Effector memory CD8-positive, alpha-beta T cell (primary cell): ENCODE measurements around the gene ENSA.
"Not testable (repeated sequence)": the region's sequence is repeated elsewhere in the genome, so short reads cannot be mapped to it uniquely, and the experiment has no call there.

Experiments used
- ATAC-seq: fragments of 150-1000 bp; cut with Tn5 transposase; replicated peaks from 2 replicates; pipeline ENCODE4 v1.10.0; 2021; ENCODE audit warnings: mild to moderate bottlenecking, moderate library complexity
- DNase-seq, 3 experiments: peaks; one replicate each; pipeline ENCODE4 v3.0.0; 2021
- H3K27ac Mint-ChIP-seq, 2 donors: one replicate each; pipeline ENCODE4 v1.8.0; 2022; ENCODE audit warnings: mild to moderate bottlenecking in 2 of 2, mixed read lengths in 2 of 2, moderate library complexity in 2 of 2
- H3K27me3 Mint-ChIP-seq, 2 donors: one replicate each; pipeline ENCODE4 v1.8.0; 2022; ENCODE audit warnings: mixed read lengths in 2 of 2
- H3K36me3 Mint-ChIP-seq: one replicate; pipeline ENCODE4 v1.8.0; 2022; ENCODE audit warnings: mild to moderate bottlenecking, moderate library complexity, mixed read lengths; ENCODE audit not compliant: insufficient read depth
- H3K4me1 Mint-ChIP-seq, 2 donors: one replicate each; pipeline ENCODE4 v1.8.0; 2022; ENCODE audit warnings: low read depth in 2 of 2, mixed read lengths in 2 of 2
- H3K4me3 Mint-ChIP-seq, 2 donors: one replicate each; pipeline ENCODE4 v1.8.0; 2022; ENCODE audit warnings: mild to moderate bottlenecking in 2 of 2, mixed read lengths in 2 of 2, moderate library complexity in 2 of 2
- H3K9me3 Mint-ChIP-seq, 2 donors: one replicate each; pipeline ENCODE4 v1.8.0; 2022; ENCODE audit warnings: mixed read lengths in 2 of 2

The ENSA gene

DNA sequence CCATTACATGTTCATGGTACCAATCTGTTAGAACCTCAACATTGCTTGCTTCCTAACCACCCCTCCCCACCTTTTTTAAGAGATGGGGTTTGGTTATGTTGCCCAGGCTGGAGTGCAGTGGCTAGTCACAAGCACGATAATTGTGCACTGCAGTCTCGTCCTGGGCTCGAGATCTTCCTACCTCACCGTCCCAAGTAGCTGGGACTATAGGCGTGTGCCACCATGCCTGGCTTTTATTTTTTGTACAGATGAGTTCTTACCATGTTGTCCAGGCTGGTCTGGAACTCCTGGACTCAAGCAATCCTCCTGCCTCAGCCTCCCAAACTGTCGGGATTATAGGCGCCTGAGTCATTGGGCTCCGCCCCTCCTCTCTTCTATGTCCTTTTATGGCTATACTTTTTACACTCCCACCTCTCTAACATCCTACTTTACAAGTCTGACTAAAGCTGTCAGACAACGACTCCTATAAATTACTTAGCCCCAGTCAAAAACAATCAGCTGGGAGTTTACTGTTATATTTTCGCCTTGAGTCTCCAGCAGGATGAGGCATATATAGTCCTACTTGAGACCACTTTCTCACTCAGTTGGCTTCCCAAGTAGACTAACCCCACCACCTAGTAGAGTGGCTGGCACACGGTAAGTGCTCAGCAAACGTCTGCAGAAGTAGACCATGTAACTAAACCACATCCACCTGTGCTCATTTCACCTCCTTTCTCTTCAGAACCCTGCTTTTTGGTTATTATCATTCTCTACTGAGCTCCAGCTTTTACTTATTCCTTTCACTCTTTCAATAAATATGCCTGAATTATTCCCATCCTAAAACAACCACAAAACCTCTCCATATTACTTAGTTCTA is 13.8 kb downstream of the ENSA start:
- H3K9me3 Mint-ChIP-seq = no peaks in the 10 kb centered on the region
- H3K27me3 Mint-ChIP-seq = no peaks in the 10 kb centered on the region
- DNase-seq (peak in 1 of 3 experiments; percentile 31), ATAC-seq (peak; percentile 26)
- H3K4me1 Mint-ChIP-seq = peaks cover 51 to 59% of the 10 kb centered on the region in 2 donors
- H3K36me3 Mint-ChIP-seq = peaks cover 72% of the 10 kb centered on the region
- H3K27ac Mint-ChIP-seq = peak overlapping the region; percentile 89 to 99
- peak overlapping the region; percentile 59 to 67 for H3K4me3 Mint-ChIP-seq

DNA sequence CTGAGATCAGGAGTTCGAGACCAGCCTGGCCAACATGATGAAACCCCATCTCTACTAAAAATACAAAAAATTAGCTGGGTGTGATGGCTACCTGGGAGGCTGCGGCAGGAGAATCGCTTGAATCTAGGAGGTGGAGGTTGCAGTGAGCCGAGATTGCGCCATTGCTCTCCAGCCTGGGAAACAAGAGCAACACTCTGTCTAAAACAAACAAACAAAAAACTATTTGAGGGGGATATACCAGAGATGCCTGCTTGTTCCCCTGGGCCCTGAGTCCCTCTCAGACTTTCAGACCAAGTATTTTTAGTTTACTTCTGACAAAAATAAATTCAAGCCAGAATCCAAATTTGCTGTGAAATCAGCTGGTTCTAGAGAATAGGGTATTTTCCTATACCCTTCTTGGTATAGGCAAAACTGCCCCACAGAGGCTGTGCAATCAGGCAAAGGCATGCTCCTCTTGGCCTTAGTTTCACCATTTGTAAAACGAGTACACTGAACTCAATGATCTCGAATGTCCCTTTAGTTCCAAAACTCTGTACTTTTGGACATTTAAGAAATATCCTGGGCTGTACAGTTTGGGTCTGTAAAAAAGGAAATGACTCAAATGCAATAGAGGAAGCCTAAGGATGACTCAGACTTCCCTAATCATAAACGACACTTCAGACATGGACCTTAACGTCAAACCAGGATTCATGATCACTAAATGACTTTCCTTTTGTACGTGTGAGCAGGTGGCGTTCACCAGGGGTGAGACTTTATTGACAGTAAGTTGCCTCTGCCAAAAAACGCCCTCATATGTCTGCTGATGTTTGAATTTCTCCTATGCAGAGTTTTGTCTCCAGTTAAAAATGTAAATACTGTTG is 16.1 kb downstream of the ENSA start:
- Mint-ChIP-seq H3K27me3 (no peaks in the 10 kb centered on the region), H3K36me3 (peaks cover 63% of the 10 kb centered on the region), H3K9me3 (no peaks in the 10 kb centered on the region), H3K4me1 (peaks cover 45 to 49% of the 10 kb centered on the region in 2 donors), H3K4me3 (peak overlapping the region; percentile 61 to 69), H3K27ac (peak overlapping the region; percentile 93 to 99)
- DNase-seq = peak in 2 of 3 experiments; percentile 29 to 41
- peak; percentile 23 for ATAC-seq

DNA sequence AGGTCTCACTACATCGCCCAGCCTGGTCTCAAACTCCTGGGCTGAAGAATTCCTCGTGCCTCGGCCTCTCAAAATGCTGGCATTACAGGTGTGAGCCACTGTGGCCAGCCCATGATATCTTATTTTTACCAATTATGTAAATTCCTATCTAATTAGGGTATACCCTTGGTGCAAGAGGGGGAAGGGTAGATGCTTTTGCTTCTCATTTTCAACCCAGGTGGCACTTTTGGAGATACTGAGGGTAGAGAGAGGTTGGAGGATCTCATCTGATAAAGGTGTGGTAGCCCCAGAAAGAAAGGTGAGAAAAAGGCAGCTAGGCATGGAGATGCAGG is 17.4 kb downstream of the ENSA start:
- Mint-ChIP-seq H3K27ac (peak overlapping the region; percentile 93 to 99), H3K36me3 (peaks cover 59% of the 10 kb centered on the region), H3K4me3 (peak overlapping the region; percentile 61 to 69), H3K4me1 (peaks cover 43 to 47% of the 10 kb centered on the region in 2 donors), H3K9me3 (no peaks in the 10 kb centered on the region), H3K27me3 (no peaks in the 10 kb centered on the region)
- no peak for ATAC-seq
- DNase-seq = no peak

DNA sequence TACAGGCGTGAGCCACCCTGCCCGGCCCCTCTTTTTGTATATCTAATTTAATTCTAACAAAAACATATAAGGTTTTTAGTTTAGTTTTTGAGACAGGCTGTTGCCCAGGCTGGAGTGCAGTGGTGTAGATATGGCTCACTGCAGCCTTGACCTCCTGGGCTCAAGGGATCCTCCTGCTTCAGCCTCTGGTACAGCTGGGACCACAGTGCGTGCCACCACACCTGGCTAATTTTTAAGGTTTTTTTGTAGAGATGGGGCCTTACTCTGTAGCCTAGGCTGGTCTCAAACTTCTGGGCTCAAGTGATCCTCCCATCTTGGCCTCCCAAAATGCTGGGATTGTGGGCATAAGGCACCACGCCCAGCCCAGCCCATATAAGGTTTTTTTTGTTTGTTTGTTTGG is 18.8 kb downstream of the ENSA start:
- Mint-ChIP-seq H3K4me3 (no peak overlapping the region), H3K36me3 (peaks cover 48% of the 10 kb centered on the region)

DNA sequence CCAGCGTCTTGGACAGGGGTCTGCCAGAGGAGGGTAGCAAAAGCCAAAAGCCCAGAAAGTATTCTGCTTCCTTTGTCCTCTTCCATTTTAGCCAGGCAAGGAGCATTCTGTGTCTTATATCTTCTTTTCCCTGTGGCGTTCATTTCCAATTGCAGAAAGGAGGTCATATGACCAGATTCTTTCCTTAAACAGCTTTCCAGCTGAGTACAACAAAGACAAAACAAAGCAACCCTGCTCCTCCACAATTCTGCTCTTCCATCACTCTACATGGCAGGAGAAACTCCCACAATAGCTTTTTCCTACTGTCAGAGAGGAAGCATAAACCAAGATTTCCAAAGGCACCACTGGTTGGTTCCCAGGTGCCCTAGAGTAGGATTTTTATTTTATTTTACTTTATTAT is 19.7 kb downstream of the ENSA start:
- Mint-ChIP-seq H3K9me3 (no peaks in the 10 kb centered on the region), H3K27me3 (no peaks in the 10 kb centered on the region), H3K4me3 (no peak overlapping the region), H3K27ac (peak overlapping the region; percentile 93 to 99), H3K36me3 (peaks cover 40% of the 10 kb centered on the region), H3K4me1 (peaks cover 23 to 26% of the 10 kb centered on the region in 2 donors)
- DNase-seq (no peak), ATAC-seq (no peak)

More for the DNA sequence above, 18.8 kb downstream of the ENSA start:
- H3K4me1 Mint-ChIP-seq = peaks cover 29 to 33% of the 10 kb centered on the region in 2 donors
- ATAC-seq = no peak
- H3K27ac Mint-ChIP-seq = peak overlapping the region; percentile 93 to 99
- no peak for DNase-seq
- H3K27me3 Mint-ChIP-seq = no peaks in the 10 kb centered on the region
- no peaks in the 10 kb centered on the region for H3K9me3 Mint-ChIP-seq

DNA sequence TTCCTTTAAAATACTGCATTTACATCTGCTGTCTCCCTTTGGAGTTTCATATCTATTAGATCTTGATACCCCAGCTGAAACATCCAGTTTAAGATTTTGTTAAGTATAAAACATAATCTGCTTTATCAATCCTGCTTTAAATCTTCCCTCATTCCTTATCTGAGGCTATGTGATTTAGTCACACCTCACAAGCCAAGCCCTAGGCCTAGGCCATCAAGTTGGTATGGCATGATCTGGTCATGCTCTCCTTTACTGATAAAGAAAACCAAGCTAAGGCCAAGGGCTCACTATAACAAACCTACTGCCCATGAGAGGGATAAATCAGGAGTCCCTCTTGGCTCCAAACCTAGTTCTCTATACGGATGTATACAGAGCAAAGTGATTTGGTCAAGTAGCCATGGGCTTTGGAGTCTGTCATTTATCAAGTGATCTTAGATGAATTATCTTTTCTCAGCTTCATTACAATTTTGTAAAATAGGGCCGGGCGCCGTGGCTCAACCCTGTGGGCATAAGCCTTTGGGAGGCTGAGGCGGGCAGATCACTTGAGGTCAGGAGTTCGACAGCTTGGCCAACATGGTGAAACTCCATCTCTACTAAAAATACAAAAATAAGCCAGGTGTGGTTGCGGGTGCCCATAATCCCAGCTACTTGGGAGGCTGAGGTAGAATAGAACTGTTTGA is 22.8 kb downstream of the ENSA start:
- Mint-ChIP-seq H3K36me3 (peaks cover 13% of the 10 kb centered on the region), H3K4me3 (no peak overlapping the region), H3K27ac (no peak overlapping the region), H3K4me1 (peaks cover 7% of the 10 kb centered on the region in 2 donors), H3K9me3 (no peaks in the 10 kb centered on the region), H3K27me3 (no peaks in the 10 kb centered on the region)
- ATAC-seq (no peak), DNase-seq (no peak)

DNA sequence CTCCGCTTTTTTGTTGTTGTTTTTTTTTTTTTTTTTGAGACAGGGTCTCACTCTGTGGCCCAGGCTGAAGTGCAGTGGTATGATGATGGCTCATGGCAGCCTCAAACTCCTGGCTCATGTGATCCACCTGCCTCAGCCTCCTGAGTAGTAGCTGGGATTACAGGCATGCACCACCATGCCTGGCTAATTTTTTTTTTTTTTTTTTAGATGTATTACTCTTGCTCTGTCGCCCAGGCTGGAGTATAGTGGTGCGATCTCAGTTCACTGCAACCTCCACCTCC is 24.0 kb downstream of the ENSA start:
- not testable (repeated sequence) for H3K27ac Mint-ChIP-seq, H3K27me3 Mint-ChIP-seq, H3K9me3 Mint-ChIP-seq, H3K4me3 Mint-ChIP-seq, H3K4me1 Mint-ChIP-seq, ATAC-seq, DNase-seq
- peaks cover 17% of the 10 kb centered on the region for H3K36me3 Mint-ChIP-seq

DNA sequence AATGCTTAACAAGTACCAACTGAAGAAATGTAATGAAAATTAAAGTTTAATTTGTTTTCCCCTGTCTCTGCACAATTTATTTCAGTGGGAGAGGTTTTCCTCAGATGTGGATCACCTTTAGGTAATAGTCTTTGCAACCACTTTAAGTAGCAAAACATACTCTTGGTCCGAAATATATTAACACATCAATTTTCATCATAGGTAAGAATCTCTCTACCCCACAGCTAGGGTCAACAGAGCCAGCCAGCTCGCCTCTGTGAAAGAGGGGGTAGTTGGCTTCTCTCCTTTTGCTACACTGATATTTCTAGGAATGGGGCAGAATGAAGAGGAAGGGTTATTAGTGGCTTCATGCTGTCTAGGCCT is 25.2 kb downstream of the ENSA start:
- Mint-ChIP-seq H3K4me3 (no peak overlapping the region), H3K27ac (peak overlapping the region in 1 of 2 donors; percentile 35), H3K4me1 (peaks cover 3 to 5% of the 10 kb centered on the region in 2 donors), H3K9me3 (no peaks in the 10 kb centered on the region), H3K36me3 (peaks cover 20% of the 10 kb centered on the region), H3K27me3 (no peaks in the 10 kb centered on the region)
- ATAC-seq (no peak), DNase-seq (no peak)

DNA sequence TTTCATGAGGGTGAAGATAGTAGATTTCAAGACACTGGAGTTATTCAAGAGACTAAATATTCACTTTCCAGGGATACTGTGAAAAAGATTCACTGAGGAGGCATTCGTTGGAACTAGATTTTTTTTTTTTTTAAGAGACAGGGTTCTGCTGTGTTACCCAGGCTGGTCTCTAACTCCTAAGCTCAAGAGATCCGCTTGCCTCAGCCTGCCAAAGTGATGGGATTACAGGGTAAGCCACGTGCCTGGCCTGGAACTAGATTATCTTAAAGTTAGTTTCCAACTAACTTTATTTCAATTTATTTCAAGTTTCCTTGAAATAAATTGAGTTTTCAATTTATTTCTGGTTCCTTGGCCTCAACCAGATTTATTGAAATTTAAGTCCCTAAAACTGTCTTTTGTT is 25.7 kb downstream of the ENSA start:
- peaks cover 3 to 5% of the 10 kb centered on the region in 2 donors for H3K4me1 Mint-ChIP-seq
- H3K36me3 Mint-ChIP-seq = peaks cover 20% of the 10 kb centered on the region
- no peaks in the 10 kb centered on the region for H3K27me3 Mint-ChIP-seq
- ATAC-seq (no peak), DNase-seq (no peak)
- peak overlapping the region in 1 of 2 donors; percentile 13 for H3K27ac Mint-ChIP-seq
- no peak overlapping the region for H3K4me3 Mint-ChIP-seq
- H3K9me3 Mint-ChIP-seq = no peaks in the 10 kb centered on the region

DNA sequence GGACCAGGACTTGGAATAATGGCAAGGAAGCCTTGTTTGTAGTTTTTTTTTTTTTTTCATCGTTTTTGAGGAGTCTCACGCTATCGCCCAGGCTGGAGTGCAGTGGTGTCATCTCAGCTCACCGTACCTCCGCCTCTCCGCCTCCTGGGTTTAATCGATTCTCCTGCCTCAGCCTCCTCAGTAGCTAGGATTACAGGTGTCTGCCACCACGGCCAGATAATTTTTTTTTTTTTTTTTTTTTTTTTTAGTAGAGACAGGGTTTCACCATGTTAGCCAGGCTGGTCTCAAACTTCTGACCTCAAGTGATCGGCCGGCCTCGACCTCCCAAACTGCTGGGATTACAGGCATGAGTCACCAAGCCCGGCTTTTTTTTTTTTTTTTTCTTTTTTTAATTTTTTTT is 27.0 kb downstream of the ENSA start:
- not testable (repeated sequence) for DNase-seq, H3K27me3 Mint-ChIP-seq, H3K4me1 Mint-ChIP-seq, H3K4me3 Mint-ChIP-seq, H3K27ac Mint-ChIP-seq, H3K9me3 Mint-ChIP-seq, ATAC-seq
- H3K36me3 Mint-ChIP-seq = peaks cover 13% of the 10 kb centered on the region

DNA sequence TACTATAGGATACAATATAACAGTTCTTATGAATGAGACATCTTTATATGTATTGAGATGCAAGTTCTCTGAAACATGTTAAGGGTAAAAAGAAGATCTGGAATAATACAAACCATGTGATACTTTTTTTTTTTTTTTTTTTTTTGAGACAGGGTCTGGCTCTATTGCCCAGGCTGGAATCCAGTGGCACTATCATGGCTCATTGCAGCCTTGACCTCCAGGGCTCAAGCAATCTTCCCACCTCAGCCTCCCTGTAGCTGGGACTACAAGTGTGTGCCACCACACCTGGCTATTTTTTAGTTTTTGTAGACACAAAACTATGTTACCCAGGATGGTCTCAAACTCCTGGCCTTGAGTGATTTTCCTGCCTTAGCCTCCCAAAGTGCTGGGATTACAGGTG is 27.9 kb downstream of the ENSA start:
- H3K9me3 Mint-ChIP-seq = no peaks in the 10 kb centered on the region
- peaks cover 16% of the 10 kb centered on the region for H3K36me3 Mint-ChIP-seq
- H3K27me3 Mint-ChIP-seq = no peaks in the 10 kb centered on the region
- DNase-seq (no peak), ATAC-seq (no peak)
- no peak overlapping the region for H3K27ac Mint-ChIP-seq
- H3K4me1 Mint-ChIP-seq = peaks cover 3 to 7% of the 10 kb centered on the region in 2 donors
- no peak overlapping the region for H3K4me3 Mint-ChIP-seq

DNA sequence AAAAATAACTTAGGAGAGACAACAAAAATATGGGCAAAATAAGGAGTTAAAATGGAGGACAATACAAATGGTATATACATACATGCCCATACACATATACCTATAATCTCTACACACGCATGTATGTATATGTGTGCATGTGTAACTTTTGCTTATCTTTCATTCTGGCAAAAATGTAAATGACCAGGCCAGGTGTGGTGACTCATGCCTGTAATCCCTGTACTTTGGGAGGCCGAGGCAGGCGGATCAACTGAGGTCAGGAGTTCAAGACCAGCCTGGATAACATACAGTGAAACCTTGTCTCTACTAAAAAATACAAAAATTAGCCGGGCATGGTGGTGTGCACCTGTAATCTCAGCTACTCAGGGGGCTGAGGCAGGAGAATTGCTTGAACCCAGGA is 31.1 kb downstream of the ENSA start:
- H3K27ac Mint-ChIP-seq, ATAC-seq, DNase-seq, H3K4me3 Mint-ChIP-seq, H3K9me3 Mint-ChIP-seq, H3K27me3 Mint-ChIP-seq: not testable (repeated sequence)
- H3K4me1 Mint-ChIP-seq = peaks cover 16 to 17% of the 10 kb centered on the region in 2 donors
- peaks cover 17% of the 10 kb centered on the region for H3K36me3 Mint-ChIP-seq

DNA sequence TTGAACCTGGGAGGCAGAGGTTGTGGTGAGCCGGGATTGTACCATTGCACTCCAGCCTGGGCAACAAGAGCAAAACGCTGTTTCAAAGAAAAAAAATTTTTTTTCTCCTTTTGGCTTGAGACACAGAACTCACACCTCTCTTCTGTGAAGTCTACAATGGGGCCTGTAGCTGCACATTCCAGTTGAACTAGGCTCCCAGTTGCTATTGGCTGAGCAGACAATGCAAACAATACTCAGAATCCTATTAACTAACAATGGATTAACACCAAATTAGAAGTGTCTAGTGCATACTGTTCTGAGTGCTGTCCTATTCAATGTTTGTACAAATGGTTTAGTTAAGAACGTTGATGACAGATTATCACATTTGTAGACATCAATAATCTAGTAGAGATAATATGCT is 32.4 kb downstream of the ENSA start:
- ATAC-seq = no peak
- DNase-seq = no peak
- Mint-ChIP-seq H3K4me3 (peak overlapping the region in 1 of 2 donors; percentile 56), H3K4me1 (peaks cover 15 to 16% of the 10 kb centered on the region in 2 donors), H3K27ac (peak overlapping the region in 1 of 2 donors; percentile 69), H3K27me3 (no peaks in the 10 kb centered on the region), H3K36me3 (peaks cover 17% of the 10 kb centered on the region), H3K9me3 (no peaks in the 10 kb centered on the region)
